NCI-H187 (cell line): ENCODE results near the gene MYO16.
"Not testable (repeated sequence)": the region's sequence is repeated elsewhere in the genome, so short reads cannot be mapped to it uniquely, and the experiment has no call there.

Source experiments
- DNase-seq, 2 experiments: peaks; one replicate each; lab custom pipeline; 2025; lab: John Stamatoyannopoulos, UW

Gene MYO16

GRCh38 chr13:108981407-108981806, 352.0 kb downstream of the MYO16 start:
- DNase-seq = no peak

GRCh38 chr13:108983273-108983672, 353.9 kb downstream of the MYO16 start:
- DNase-seq = no peak

GRCh38 chr13:108984251-108984920, 355.0 kb downstream of the MYO16 start:
- no peak for DNase-seq

DNA sequence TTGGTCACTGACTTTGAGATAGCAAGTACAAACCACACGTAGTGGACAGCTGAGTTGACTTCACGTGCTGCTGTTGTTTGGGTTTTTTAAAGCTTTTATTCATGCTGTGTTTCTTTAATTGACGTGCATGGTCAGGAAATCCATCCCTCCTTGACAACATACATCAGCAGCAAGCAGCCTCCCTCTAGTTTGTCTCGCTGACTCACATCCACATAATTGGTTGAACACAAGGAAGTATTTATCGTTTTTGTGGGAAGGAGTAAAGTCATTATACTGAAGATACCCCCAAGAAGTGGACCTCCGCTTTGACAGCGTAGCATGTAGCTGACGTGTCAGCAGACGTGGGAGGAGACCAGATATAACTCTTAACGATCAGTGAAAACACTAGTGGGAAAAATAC, 355.8 kb downstream of the MYO16 start:
- no peak for DNase-seq

DNA sequence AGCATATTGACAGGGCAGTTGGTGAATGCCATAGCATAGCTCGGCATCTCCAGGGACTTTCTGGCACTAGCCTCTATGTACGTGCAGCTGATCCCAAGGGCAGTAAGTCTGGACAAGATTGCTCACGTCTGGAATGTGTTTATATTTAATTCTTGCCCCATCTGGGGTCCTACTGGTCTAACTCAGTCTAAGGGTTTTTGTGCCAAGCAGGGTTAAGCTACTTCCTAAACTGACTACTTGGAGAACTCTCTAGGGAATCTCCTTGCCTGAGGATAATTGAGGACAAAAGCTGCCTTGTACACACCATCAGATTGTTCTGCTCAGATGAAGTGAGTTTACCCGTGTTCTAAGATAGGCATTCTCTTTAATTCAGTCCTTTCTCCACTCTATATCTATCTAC, 358.1 kb downstream of the MYO16 start:
- DNase-seq = no peak

GRCh38 chr13:108987944-108988343, 358.5 kb downstream of the MYO16 start:
- DNase-seq = no peak

DNA sequence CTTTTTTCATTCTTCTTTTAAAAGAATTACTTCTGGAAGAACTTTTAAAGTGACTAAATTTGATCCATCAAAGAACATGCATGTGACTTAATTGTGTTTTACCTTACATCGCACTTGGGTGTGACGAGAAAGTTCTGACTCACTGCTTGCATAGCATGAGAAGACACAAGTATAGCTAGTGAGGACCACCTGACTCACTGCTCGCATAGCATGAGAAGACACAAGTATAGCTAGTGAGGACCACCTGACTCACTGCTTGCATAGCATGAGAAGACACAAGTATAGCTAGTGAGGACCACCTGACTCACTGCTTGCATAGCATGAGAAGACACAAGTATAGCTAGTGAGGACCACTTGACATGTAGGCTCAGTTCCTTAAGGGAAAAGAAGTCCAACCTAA, 362.0 kb downstream of the MYO16 start:
- not testable (repeated sequence) for DNase-seq

DNA sequence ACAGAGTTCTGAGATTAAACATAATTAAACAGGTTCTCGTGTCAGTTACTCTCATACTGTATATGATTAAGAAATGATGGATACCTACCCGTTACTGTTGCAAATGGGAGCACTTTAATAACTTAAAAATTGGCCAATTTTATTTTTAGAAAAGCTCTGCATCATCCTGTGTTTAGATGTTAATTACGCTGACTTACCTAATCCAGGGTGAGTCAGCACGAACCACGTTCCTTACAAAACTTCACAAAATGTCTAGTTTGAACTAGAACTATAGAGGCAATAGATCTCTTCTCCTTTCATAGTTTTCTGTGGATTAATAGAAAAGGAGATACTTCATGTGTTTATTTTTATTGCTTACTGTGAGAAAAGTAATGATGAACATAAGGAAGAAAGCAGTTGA, 363.9 kb downstream of the MYO16 start:
- DNase-seq = no peak

DNA sequence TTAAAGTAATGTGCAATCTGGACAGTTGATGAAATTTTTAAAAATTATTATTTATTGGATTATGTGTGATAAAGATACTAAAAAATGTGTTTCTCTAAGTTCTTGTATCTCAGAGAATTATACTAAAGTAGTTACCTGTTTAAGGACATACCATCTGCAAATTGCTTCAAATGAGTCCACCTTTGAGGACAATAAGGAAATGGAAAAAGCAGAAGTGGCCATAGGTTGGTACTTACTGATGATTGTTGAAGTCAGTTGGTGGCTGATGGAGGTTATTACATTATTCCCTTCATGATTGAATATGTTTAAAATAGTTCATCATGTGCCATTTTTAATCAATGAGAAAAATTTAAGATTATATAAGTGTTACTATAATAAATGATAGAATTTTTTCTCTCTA, 367.0 kb downstream of the MYO16 start:
- no peak for DNase-seq

DNA sequence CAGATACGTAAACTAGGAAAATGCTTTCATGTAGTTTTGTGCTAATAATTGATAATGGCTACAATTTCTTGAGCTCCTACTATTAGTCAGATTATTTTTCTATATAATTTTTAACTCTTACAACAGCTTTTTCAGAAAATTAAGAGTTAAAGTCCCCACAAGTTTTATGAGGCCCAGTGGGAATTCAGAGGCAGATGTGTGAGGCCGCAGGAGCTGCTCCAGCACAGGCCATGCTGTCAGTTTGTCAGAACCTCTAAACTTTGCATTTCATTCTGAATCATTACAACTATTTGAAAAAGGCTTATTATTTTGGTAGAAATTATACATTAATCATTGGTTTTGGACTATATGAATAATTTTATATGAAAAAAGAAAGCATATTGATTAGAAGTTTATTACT, 370.8 kb downstream of the MYO16 start:
- no peak for DNase-seq

DNA sequence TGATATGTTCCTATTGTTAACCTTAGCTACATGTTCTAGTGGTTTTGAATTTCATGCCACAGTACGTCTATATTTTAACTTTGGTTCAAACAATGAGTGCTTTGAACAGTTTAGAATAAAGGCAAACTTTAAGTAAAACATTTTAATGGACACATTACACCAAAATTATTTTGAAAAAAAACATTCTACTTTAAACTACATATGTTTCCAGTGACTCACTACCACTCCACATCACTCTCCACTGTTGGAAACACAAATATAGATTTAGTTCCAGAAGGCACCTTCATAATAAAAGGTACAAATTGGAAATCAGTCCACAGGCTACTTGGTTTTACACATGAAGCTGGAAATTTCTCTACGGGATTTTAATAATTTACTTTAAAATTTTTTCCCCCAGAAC, 373.5 kb downstream of the MYO16 start:
- no peak for DNase-seq

DNA sequence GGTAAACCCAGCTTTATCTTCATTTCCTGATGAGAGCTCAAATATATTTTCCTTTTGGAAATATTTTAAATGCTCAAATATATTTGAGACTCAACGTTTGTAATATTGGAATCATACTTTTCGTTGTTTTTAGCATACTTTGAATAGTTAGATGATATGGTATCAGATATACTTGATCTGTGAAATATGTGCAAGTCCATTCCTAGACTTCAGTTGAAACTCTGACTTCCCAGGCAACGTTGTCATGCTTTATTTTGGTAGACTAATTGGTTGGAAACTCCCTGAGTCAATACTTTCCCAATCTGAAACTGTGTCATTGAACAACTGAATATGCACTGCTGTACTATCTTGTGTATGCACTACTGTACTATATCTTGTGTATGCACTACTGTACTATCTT, 378.5 kb downstream of the MYO16 start:
- no peak for DNase-seq

- DNase-seq = no peak
These were observed 380.3 kb downstream of the MYO16 start for GRCh38 chr13:109009756-109010155.

DNA sequence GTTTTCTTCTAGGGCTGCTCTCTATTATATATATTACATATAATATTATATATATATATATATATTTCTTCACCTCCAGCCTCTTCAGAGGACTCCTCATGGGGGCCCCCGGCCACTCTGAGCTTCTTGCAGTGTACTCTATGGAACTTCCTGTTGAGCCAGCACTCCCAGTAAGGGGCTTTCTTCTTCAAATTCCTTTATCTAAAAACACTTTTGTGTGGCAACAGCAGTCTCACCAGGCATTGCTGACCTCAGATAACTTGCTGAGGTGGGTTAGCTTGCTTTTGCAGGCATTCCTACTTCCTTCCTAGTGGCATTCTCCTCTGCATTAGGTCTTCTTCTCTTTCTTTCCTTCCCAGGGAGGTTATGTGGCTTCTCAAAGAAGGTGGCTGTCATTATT, 381.5 kb downstream of the MYO16 start:
- DNase-seq = no peak

GRCh38 chr13:109012115-109012514, 382.7 kb downstream of the MYO16 start:
- DNase-seq = no peak

- no peak for DNase-seq
These were observed 392.1 kb downstream of the MYO16 start for GRCh38 chr13:109021558-109021957.

DNA sequence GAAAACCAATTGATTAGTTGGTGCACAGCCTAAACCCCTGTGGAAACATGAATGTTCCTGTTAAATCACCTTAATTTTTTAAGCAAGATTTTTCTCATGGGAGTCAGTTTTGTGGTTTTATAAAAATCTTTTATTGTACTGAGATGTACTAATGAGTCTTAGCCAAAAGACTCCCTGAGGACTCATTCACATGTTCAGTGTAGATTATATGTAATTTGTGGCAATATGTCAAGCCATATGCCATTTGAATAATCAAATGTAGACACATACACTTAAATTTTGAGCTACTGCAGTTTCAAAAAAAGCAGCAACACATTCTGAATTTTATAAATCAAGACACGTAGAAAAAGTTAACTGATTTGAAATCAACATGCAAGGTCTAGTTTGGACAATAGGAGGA, 395.2 kb downstream of the MYO16 start:
- DNase-seq = no peak

- DNase-seq = no peak
These were observed 396.9 kb downstream of the MYO16 start for GRCh38 chr13:109026266-109026665.

DNA sequence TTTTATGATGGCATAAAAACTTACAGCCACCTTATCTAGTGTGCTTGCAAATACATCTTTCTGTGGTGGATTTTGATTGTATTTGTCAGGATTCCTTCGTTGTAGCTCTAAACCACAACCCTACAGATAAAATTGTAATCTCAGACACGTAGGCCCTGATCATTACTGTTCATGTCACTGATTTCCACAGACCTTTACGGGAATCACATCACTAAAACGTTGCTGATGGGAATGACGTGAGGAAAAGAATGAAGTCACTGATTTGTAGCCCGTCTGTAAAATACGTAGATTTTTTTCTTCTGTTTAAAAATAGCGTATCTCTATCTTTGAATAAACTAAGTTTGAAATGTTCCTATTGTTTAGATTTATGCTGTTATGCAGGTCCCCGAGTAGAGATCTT, 399.2 kb downstream of the MYO16 start:
- no peak for DNase-seq

GRCh38 chr13:109033090-109033489, 403.7 kb downstream of the MYO16 start:
- DNase-seq = no peak

GRCh38 chr13:109036078-109036780, 406.8 kb downstream of the MYO16 start:
- DNase-seq = no peak

- DNase-seq = no peak
These were observed 414.2 kb downstream of the MYO16 start for GRCh38 chr13:109043636-109044035.

GRCh38 chr13:109055850-109056249, 426.4 kb downstream of the MYO16 start:
- no peak for DNase-seq

GRCh38 chr13:109058087-109058486, 428.7 kb downstream of the MYO16 start:
- no peak for DNase-seq
